GM12873 (cell line): ENCODE results near the gene SLC25A53.

ENCODE experiments used
- CTCF ChIP-seq: IDR thresholded peaks from 2 replicates; pipeline ENCODE4 v1.5.1; 2012; ENCODE audit warnings: low read depth, mild to moderate bottlenecking, moderate library complexity, low read length, control low read depth; ENCODE audit not compliant: insufficient read depth; ENCODE audit errors: missing control alignments

The SLC25A53 gene

GRCh38 chrX:104156630-104157529 lies at the start of gene SLC25A53:
Gene SLC25A53, minus strand, starts transcription at chrX:104157009. Its CDS starts 51,752 bp downstream, at chrX:104105257.
- no peak for TF ChIP-seq CTCF

GRCh38 chrX:104205548-104205947 lies 48.7 kb upstream of the SLC25A53 start:
- TF ChIP-seq CTCF: no peak

DNA sequence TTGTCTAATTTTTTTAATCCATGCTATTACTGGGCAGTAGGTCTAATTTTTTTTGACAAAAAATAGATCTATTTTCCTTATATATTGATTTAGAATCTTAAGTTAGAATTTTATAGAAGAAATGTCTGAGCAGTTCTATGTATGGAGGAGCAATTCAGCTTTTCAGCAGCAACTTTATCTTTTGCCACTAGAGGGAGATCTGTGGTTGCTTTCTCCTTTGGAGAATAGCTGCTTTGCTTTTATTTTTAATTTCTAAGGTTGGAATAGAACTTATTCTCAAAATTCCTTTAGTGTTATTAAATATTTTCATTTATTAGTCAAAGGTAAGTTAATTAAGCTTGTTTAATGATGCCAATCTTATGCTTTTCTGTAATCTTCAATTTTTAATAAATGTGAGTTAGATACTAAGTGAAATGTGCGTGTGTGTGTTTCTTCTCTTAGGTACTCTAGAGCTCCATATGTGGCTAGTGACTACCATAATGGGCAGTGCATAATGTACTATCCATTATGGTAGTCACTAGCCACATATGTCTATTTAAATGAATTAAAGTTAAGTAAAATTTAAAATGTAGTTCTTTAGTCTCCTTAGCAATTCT lies 38.8 kb upstream of the SLC25A53 start:
- peak; percentile 75 for TF ChIP-seq CTCF

- no peak for TF ChIP-seq CTCF
Measured at GRCh38 chrX:104195013-104195412, 38.2 kb upstream of the SLC25A53 start.

DNA sequence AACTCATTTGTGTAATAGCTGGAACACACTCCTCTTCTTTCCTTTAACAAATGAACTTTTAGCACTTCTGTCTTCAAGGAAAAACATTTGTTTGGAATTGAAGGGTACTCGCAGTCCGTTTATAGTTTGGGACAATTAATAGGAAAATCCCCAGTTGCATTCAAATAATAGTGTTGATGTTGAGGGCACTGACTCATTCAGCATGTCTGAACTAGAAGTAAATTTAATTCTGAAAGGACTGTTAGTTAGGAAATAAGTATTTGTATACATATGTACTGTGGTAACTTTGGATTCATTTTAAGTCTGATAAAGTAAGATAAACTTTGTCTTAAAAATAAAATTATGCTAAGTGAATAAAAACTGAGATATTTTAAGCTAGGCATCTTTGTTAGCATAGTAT lies 36.7 kb upstream of the SLC25A53 start:
- no peak for TF ChIP-seq CTCF

GRCh38 chrX:104189837-104190236 lies 33.0 kb upstream of the SLC25A53 start:
- no peak for TF ChIP-seq CTCF

DNA sequence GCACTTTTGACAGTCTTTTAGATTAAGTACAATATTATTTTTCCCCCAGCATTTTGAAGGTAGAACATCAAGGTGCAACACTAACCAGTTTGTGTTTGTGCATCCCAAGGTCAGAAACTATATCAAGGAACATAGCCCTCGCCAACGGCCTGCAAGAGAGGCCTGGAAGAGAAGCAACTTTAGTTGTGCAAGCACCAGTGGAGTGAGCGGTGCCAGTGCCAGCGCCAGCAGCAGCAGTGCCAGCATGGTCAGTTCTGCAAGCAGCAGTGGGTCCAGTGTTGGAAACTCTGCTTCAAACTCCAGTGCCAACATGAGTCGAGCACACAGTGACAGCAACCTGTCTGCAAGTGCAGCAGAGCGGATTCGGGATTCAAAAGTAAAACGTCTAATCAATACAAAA lies 31.1 kb upstream of the SLC25A53 start:
- TF ChIP-seq CTCF: no peak
